ENCODE results near the gene MESP1. TPM values are rescaled to one million over a fixed set of nuclear protein-coding genes. Genes with fewer than 3 reads are reported as not detected.

MESP1 gene
- total and polyA plus RNA-seq, 2 of the 13 experiments (the other 11 are each of a cell fraction or from before 2014, with no cell fraction given), result not detected

GRCh38 chr15:89750560-89751542, at the start of gene MESP1 (continued):
- TF ChIP-seq IRX3 (CRISPR knock-in tag; IDR thresholded peaks at IDR 0.05; ENCODE audit: borderline replicate concordance, low read depth), result 0 out of 2 replicates have a peak, but pooled peaks have one; percentile 51
- peak; percentile 12 for TF ChIP-seq ZNF407 (CRISPR knock-in tag; IDR thresholded peaks at IDR 0.05; ENCODE audit: not compliant biosample characterization)
- TF ChIP-seq NR2F6 (IDR thresholded peaks at IDR 0.05), result no peak
- peak; percentile 29; the same call in 1 of the 2 replicates for TF ChIP-seq NR2F6 (CRISPR knock-in tag; IDR thresholded peaks at IDR 0.05)

Data from HepG2 (cell line).